KBM-7 (cell line): ENCODE results near the gene IKZF5.

Experiments
- DNase-seq: peaks from one replicate; pipeline ENCODE4 v3.0.0-alpha.2; 2015
- in situ Hi-C: fragments of 300-500 bp; cut with MboI; formaldehyde crosslinking; loops from 2 replicates; pipeline ENCODE4 v1.14.3; 2020; ENCODE audit warnings: low sequenced_read_pairs, low pct_unique_long_range_greater_than_20kb, mixed read lengths

The IKZF5 gene

DNA sequence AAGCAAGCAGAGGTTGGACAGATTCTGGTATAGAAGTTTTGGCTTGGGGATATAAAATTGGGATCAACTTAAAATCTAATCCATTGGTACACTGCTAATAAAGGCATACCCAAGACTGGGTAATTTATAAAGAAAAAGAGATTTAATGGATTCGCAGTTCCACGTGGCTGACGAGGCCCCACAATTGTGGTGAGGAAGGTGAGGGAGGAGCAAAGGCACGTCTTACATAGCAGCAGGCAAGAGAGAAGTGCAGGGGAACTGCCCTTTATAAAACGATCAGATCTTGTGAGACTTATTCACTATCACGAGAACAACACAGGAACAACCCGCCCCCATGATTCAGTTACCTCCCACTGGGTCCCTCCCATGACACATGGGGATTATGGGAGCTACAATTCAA is 9.9 kb upstream of the IKZF5 start:
- no peak for DNase-seq
- in situ Hi-C loops, result no loop called here

DNA sequence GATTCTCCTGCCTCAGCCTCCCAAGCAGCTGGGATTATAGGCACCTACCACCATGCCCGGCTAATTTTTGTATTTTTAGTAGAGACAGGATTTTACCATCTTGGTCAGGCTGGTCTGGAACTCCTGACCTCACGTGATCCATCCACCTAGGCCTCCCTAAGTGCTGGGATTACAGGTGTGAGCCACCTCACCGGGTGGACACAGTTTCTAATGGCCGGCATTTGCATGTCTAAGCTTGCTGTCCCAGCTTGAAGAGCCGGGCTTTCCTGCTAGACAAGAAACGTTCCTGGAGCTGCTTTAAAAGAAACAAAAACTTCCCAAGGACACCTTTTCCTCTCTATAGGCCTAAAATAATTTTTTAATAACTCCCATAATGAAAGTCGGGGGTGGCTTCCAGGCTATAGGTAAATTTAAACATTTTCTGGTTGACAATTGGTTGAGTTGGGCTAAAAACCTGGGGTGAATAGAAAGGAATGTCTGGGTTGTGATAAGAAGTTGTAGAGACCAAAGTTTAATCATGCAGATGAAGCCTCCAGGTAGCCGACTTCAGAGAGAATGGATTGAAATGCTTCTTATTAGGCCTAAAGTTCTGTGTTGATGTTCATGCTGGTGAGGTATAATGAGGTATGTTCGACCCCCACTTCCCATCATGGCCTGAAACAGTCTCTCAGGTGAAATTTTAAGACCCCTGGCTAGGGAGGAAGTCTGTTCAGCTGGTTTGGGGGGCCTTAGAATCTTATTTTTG is 9.0 kb upstream of the IKZF5 start:
- in situ Hi-C loops, result no loop called here
- no peak for DNase-seq

DNA sequence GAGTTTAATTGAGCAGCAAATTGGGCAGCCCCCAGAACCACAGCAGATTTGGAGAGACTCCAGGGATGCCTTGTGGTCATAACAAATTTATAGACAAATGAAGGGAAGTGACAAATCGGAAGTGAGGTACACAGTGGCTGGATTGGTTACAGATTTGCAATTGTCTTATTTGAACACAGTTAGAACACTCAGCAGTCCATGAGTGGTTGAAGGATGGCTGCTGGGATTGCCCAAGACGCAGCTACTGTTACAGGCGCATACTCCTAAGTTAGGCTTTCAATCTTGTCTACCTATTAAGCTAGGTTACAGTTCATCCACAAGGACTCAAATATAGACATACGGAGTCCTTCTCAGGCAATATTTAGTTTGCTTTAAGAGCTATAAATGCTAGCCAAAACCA is 7.6 kb upstream of the IKZF5 start:
- peak; percentile 35 for DNase-seq
- in situ Hi-C loops, result no loop called here

DNA sequence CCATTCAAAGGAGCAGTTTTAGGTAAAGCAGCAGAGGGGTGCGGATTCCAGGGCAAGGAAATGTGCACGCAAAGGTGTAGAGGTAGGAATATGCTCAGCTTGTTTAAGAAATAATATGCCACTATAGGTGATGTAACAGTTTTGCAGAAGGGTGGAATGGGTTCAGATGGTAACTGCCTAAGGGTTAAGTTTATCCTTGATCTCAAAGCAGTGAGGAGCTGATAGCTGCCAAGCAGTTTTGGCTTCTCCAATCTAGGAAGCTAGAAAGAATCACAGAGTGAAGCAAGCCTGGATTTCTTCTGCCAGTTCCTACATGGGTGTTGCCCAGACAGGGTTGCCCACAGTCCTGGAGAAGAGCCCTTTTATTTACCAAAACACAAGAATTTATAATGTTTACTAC is 6.2 kb upstream of the IKZF5 start:
- no peak for DNase-seq
- in situ Hi-C loops, result no loop called here

DNA sequence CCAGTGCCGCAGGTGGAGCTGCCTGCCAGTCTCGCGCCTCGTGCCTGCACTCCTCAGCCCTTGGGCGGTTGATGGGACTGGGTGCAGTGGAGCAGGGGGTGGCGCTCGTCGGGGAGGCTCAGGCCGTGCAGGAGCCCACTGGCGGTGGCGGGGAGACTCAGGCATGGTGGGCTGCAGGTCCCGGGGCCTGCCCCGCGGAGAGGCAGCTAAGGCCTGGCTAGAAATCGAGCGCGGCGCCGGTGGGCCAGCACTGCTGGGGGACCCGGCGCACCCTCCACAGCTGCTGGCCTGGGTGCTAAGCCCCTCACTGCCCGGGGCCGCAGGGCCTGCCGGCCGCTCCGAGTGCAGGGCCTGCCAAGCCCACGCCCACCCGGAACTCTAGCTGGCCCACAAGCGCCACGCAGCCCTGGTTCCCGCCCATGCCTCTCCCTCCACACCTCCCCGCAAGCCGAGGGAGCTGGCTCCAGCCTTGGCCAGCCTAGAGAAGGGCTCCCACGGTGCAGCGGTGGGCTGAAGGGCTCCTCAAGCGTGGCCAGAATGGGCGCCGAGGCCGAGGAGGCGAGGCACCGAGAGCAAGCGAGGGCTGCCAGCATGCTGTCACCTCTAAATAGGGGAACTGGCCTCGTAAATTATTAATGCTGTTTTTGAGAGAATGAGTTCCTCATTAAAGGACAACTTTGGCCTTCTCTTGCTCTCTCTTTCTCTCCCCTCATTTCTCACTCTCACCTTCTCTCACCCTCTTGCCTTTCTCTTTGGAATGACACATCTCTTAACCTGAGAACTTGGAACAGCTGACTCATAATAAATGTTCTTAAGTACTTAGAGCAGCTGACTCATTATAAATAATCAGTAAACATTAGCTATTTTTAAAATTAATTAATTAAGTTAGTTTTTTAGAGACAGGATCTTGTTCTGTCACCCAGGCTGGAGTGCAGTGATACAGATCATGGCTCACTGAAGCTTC is 5.1 kb upstream of the IKZF5 start:
- in situ Hi-C loops, result no loop called here
- DNase-seq, result no peak

DNA sequence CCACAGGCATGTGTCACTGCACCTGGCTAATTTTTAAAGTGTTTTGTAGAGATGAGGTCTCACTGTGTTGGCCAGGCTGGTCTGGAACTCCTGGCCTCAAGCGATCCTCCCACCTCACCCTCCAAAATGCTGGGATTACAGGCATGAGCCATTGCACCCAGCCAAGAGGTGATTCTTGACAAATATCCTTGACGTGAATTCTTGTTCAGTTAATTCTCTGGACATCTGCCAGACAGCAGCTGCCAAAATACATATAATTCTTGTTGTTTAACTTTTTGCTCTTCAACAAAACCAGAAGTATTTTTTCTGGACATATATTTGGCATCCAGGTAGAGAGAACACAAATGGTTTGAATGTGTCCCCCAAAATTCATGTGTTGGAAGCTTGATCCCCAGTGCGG is 3.4 kb upstream of the IKZF5 start:
- no peak for DNase-seq
- in situ Hi-C loops, result no loop called here

DNA sequence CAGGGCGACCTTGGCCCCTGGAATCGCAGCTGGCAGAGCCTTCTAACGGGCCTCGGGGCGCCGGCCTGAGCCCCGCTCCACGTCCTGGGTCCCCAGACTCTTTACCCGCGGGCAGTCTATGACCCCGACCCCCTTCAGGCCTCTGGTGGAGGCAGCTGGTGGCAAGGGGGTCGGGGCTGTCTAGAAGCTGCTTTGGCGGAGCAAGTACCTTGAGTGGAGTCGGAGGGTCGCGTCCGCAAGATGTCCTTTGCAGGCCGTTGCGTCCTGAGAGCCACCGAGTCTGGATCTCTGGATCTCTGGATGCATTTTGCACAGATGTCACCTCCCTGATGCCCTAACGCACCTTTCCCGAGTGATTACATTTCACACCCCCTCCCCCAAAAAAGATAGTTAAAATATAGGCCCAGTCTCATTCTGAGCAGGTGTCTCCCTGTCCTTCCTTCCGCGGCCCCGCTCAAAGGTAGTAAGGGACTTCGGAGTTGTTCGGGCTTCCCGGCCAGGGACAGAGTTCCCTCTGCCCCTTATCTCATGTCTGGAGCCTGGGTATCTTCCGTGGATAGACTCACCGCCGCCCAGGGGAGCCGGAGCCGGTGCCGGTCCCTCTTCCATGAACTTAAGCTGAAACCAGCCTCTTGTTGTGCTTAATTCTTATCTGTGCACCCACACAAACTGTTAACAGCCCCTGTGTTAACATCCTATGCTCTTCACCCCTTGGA is 668 bp upstream of the IKZF5 start:
- in situ Hi-C loops, result no loop called here
- peak; percentile 33 for DNase-seq

DNA sequence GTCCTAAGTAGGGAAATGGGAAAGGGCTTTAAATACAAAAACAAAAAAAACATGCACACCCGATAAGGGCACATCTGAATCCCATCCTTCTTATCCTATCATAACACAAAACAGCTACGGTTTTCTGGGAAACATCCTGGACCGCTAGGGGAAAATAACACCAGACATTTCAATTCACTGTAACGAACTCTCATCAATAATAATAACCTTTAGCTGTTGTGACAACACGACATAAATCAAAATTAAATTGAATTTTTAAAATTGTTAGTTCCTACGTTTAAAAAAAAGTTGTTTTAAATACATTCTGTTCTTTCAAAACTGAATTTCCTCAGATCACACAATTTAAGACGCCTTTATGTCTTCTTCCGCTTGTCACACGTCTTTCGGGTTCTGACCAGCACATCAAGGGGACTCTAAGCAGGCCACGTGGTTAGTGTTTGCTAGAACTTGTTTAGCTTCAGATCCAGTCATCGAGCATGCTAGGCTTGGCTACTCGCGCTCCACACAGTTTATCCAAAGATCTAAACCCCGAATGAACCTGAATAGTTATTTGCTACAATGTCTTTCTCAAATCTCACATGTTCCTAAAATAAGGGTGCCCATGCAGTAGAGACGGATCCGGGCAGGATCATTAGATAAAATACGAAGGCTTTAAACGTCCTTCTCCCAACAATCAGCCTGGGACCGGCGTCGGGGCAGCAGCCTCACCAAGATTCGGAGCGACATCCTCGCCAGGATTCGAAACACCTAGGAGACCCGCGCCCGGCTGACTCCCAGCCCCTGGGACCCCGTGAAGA is 839 bp downstream of the IKZF5 start:
- in situ Hi-C loops, result no loop called here
- peak; percentile 65 for DNase-seq

DNA sequence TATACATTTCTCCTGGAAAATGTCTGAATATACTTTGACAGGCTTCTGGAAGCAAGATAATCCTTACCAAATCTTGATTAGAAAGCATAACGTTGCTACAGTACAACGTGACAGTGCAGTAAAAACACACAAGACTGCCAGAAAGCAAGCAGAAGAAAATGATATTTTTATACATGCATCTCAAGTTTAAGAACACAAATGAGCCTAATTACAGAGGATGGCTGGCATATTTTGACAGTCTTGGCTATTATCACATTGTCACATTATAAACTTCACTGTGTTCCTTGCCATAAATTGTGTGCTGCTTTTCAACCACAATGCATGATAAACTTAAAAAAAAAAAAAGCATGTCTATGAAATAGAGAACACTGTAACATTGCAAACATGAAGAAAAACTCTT is 4.3 kb downstream of the IKZF5 start:
- in situ Hi-C loops, result no loop called here
- DNase-seq, result no peak

DNA sequence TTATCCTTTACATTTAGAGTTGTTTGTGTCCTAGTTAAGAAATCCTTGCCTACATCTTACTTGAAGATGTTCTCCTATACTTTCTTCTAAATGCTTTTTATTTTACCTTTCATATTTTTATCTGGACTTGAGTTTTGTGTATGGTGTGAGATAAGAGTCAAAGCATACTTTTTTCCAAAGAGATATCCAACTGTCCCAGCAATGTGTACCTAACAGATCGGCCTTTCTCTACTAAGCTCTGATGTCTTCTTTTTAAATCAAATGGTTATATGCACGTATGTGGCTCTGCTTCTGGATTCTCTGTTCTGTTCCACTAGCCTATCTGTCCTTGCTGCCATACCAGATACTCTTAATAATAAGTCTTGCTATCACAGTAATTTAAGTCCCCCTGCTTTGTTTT is 7.2 kb downstream of the IKZF5 start:
- in situ Hi-C loops, result no loop called here

DNA sequence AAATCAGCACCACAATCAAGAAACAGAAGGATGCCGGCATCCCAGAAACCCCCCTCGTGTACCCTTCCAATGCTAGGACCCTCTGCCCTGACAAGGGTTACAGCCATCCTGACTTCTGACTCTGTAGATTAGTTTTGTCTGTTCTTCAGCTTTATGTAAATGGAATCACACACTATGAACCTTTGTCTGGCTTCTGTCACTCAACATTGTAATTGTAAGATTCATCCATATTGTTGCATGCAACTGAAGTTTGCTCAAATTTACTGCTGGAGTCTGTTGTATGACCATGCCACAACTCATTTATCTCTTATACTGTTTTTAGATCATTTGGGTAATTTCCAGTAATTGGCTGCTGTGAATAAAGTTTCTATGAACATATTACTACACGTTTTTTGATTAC is 8.4 kb downstream of the IKZF5 start:
- in situ Hi-C loops, result no loop called here
- DNase-seq, result no peak

More for the DNA sequence above, 7.2 kb downstream of the IKZF5 start:
- no peak for DNase-seq

DNA sequence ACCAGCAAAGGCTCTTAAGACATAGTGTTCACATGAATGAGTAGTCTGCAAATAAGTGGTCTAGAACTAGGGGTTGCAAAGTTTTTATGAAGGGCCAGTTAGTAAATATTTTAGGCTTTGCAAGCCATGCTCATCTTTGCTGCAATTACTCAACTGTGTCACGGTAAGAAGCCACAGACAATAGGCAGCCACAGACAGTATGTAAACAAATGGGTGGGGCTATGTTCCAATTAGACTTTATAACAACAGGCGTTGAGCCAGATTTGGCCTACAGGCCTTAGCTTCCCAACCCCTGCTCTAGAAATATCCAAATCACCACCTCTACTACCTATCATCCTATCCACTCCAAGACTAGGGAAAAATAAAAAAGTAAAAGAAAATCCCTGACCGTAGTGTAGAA is 9.2 kb downstream of the IKZF5 start:
- in situ Hi-C loops, result no loop called here
- DNase-seq, result no peak

DNA sequence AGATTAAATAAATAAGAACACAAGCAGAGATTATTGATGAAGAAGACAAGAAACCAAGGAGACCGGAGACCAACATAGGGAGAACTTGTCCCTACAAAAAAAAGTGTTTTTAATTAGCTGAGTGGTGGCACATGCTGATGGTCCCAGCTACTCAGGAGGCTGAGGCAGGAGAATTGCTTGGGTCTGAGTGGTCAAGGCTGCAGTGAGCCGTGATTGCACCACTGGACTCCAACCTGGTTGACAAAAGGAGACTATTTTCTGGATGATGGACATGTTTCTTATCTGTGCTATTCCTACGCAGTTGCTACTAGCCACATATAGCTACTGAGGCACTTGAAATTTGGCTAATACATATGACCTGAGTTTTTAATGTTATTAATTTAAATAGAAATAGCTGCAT is 9.7 kb downstream of the IKZF5 start:
- DNase-seq, result no peak
- in situ Hi-C loops, result no loop called here

DNA sequence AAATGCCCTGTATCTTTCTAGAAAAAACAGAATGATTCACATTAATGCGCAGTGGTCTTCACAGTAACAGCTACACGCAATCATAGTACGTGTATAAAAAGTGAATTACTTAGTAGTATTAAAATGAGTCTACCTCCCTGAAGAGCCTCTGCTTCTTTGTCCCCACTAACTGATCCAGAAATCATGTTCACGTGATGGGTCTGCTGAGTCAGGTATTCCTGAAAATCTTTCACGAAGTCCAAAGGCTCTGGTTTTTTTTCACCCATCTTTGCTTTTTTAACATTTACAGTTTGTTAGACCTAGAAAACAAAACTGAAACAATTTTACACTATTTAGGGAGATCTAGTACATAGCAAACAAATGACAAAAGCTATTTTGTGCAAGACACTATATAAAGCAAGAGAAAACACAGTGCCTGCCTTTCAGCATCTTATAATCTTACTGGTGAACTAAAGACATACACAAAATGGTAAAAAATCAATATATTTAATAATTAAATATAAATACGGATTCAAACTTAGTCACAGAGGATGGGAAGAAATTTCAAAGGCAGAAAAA is 10.2 kb downstream of the IKZF5 start:
- in situ Hi-C loops, result no loop called here
- no peak for DNase-seq

DNA sequence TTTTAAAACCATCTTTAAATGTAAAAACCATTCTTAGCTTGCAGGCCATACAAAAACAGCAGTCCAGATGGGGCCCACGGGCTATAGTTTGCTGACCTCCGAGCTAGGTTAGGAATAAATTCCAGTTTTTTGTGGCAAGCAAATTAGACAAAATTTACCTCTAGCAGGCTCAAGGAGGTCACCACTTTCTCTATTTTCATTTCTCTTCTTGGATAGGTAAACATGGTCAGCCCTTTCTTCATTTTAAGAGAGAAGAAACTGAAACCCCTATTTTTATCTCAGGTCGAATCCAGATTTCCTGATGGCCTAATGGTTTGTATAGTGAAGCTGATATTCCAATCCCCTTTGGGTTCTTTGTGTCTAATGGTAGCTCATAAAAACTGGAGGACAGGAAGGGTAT is 10.7 kb downstream of the IKZF5 start:
- in situ Hi-C loops, result no loop called here
- DNase-seq, result no peak

DNA sequence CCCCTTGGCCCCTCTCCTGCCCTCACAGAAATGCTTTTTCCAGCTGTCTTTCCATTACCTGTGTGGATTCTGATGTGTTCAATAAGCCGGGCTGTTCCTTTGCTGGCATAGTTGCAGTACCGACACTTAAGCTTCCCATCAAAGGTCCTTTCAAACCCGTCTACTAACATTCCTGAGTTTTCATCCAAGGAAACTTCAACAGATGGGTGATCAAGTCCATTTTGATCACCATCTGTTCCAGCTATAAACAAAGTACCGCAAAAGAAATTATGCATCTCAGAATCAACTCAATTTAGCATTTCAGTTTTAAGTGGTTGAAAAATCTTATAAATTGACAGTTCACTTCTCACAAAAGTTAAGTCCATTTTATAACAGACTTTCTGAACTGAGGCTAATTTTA is 12.7 kb downstream of the IKZF5 start:
- DNase-seq, result no peak
- in situ Hi-C loops, result no loop called here

DNA sequence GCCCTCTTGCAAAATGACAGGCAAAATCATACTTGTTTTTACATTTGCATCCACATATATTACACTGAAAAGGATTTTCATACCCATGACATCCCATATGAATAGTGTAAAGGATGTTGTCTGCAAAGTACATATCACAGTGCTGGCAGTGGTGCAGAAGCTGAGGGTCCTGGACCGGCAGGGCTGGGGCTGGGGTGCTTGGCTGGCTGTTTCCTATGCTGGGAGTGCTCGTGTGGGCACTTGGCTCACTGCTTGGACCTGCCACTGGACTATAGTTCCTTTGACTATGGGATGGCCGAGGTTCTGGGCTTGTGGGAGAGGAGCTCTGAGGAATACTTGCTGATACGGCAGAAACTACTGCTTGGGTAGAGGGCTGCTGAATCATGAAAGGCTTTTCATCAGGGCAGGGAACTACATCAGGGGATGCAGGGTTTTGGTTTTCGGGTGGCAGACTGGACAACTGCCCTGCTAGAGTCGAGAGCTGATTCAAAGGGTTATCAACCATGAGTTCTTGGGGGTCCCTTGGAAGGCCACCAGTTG is 14.7 kb downstream of the IKZF5 start:
- DNase-seq, result no peak
- in situ Hi-C loops, result no loop called here

DNA sequence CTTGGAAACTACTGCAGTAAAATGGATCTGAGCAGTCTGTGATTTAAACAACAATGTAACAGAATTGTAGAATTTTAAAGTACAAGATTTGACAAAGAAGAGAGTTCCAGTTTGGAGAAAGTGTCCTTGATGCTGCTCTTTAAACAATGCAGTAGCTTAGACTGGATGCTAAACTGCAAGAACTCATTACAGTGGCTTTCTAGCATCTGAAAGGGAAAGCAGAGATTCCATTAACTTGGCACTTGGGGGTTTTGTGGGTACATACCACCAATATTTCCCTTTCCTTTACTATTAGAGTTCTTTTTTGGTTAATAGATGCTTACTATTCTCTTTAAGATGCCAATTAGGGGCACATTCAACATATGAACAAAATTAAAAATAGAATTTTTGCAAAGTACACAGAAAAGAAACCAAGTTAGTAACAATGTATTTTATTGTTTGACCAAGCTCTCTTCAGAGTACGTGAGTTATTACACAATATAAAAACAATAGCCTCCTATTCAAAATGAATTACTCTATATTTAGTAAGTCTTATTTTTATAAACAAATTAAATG is 16.5 kb downstream of the IKZF5 start:
- no peak for DNase-seq
- in situ Hi-C loops, result no loop called here
